ENCODE data around the gene TSHZ1. TPM values are rescaled to one million over a fixed set of nuclear protein-coding genes. Genes with fewer than 3 reads are reported as not detected.

Gene TSHZ1
- total RNA-seq, 1 experiment from 2014 or later: 7.4 TPM

DNA sequence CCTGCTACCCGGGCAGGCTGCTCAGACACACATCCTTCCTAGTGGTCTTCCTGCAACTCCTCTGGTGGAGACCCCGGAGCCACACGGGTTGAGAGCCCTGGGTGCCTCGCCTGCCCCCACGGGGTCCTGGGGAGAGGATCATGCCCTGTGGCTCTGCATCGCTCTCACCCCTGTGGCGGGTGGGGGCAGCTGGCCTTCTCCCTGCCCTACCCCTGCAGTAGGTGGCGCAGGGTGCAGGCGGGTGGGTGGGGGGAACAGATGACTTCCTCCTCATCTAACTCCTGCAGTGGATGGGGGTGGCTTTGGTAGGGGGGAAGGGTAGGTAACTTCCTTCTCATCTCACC, 38.5 kb downstream of the TSHZ1 start:
- H4K20me1 ChIP-seq (ENCODE audit: insufficient read depth): no peaks in the 10 kb centered on the region
- no peaks in the 10 kb centered on the region for H3F3A ChIP-seq (ENCODE audit: insufficient read depth, low read depth)
- no peak for DNase-seq
- no peak overlapping the region for H3K4me2 ChIP-seq
- H3K9me2 ChIP-seq (ENCODE audit: insufficient read depth): no peaks in the 10 kb centered on the region
- H3K9me3 ChIP-seq (ENCODE audit: insufficient read depth, low read depth): no peaks in the 10 kb centered on the region
- no peaks in the 10 kb centered on the region for H3K36me3 ChIP-seq (ENCODE audit: low read depth)
- TF ChIP-seq, protein P1, sequence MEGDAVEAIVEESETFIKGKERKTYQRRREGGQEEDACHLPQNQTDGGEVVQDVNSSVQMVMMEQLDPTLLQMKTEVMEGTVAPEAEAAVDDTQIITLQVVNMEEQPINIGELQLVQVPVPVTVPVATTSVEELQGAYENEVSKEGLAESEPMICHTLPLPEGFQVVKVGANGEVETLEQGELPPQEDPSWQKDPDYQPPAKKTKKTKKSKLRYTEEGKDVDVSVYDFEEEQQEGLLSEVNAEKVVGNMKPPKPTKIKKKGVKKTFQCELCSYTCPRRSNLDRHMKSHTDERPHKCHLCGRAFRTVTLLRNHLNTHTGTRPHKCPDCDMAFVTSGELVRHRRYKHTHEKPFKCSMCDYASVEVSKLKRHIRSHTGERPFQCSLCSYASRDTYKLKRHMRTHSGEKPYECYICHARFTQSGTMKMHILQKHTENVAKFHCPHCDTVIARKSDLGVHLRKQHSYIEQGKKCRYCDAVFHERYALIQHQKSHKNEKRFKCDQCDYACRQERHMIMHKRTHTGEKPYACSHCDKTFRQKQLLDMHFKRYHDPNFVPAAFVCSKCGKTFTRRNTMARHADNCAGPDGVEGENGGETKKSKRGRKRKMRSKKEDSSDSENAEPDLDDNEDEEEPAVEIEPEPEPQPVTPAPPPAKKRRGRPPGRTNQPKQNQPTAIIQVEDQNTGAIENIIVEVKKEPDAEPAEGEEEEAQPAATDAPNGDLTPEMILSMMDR (conservative IDR thresholded peaks at IDR 0.05): no peak
- no peak for TF ChIP-seq EZH2 (IDR thresholded peaks at IDR 0.05; ENCODE audit: low read depth)
- no peak overlapping the region for H3K27ac ChIP-seq
- 0 out of 2 replicates have a peak, but pooled peaks cover 4% of the 10 kb centered on the region for H3K4me1 ChIP-seq (replicated peaks; ENCODE audit: insufficient read depth)
- no TSS peak for BruUV-seq (replicated peaks)
- no peak overlapping the region for H2AFZ ChIP-seq
- POLR2A ChIA-PET (ENCODE audit: unreplicated experiment): no interaction called here
- CTCF ChIA-PET: interaction anchor here (0.6 kb wide), 1 partner anchor 968 kb away, joined by 4 read pairs; no protein-coding TSS in a partner anchor
- no peak overlapping the region for H3K4me3 ChIP-seq
- intact Hi-C loops (cut with micrococcal nuclease; ENCODE audit: unreplicated experiment): no loop called here
- no peaks in the 10 kb centered on the region for H3K79me2 ChIP-seq (ENCODE audit: low read depth)
- H3K27me3 ChIP-seq (ENCODE audit: insufficient read depth, low read depth): no peaks in the 10 kb centered on the region

DNA sequence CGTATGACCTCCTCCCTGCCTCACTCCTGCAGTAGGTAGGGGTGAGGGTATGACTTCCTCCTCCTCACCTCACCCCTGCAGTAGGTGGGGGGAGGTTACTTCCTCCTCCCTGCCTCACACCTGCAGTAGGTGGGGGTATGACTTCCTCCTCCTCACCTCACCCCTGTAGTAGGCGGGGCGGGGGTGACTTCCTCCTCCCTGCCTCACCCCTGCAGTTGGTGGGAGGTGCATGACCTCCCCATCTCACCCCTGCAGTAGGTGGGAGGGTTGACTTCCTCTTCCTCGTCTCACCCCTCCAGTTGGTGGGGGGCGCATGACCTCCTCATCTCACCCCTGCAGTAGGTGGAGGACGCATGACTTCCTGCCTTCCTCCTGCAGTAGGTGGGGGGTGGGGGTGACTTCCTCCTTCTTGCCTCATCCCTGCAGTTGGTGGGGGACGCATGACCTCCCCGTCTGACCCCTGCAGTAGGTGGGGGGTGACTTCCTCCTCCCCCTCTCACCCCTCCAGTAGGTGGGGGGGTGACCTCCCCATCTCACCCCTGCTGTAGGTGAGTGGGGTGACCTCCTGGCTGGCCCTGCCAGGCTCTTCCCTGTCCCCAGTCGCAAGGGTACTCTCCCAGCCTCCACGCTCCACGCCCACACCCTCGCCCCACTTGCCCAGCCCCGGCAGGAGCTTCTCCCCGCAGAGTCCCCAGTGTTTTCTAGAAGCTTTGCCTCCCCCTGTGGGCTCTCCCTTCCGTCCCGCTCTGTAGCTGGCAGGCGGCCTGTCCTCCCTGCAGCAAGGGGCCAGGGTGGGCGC, 39.3 kb downstream of the TSHZ1 start:
- CTCF ChIA-PET: no interaction called here
- no peak overlapping the region for H2AFZ ChIP-seq

GRCh38 chr18:75250471-75250821, 39.8 kb downstream of the TSHZ1 start:
- H3F3A ChIP-seq (ENCODE audit: insufficient read depth, low read depth): no peaks in the 10 kb centered on the region
- no peak overlapping the region for H3K4me3 ChIP-seq
- H3K9me2 ChIP-seq (ENCODE audit: insufficient read depth): no peaks in the 10 kb centered on the region
- no peaks in the 10 kb centered on the region for H4K20me1 ChIP-seq (ENCODE audit: insufficient read depth)
- intact Hi-C loops (cut with micrococcal nuclease; ENCODE audit: unreplicated experiment): no loop called here
- H3K27ac ChIP-seq: no peak overlapping the region
- H2AFZ ChIP-seq: no peak overlapping the region
- no peaks in the 10 kb centered on the region for H3K36me3 ChIP-seq (ENCODE audit: low read depth)
- BruUV-seq (replicated peaks): no TSS peak
- POLR2A ChIA-PET (ENCODE audit: unreplicated experiment): no interaction called here
- no peak for DNase-seq
- no peak overlapping the region for H3K4me2 ChIP-seq
- H3K9me3 ChIP-seq (ENCODE audit: insufficient read depth, low read depth): no peaks in the 10 kb centered on the region
- H3K27me3 ChIP-seq (ENCODE audit: insufficient read depth, low read depth): no peaks in the 10 kb centered on the region
- TF ChIP-seq EZH2 (IDR thresholded peaks at IDR 0.05; ENCODE audit: low read depth): no peak
- TF ChIP-seq, protein P1 (conservative IDR thresholded peaks at IDR 0.05): no peak
- H3K4me1 ChIP-seq (replicated peaks; ENCODE audit: insufficient read depth): 0 out of 2 replicates have a peak, but pooled peaks cover 4% of the 10 kb centered on the region
- CTCF ChIA-PET: no interaction called here
- H3K79me2 ChIP-seq (ENCODE audit: low read depth): no peaks in the 10 kb centered on the region

More for the DNA sequence above, 39.3 kb downstream of the TSHZ1 start:
- Histone ChIP-seq H4K20me1 (ENCODE audit: insufficient read depth) (no peaks in the 10 kb centered on the region), H3K79me2 (ENCODE audit: low read depth) (no peaks in the 10 kb centered on the region), H3F3A (ENCODE audit: insufficient read depth, low read depth) (no peaks in the 10 kb centered on the region), H3K27ac (no peak overlapping the region), H3K4me1 (replicated peaks; ENCODE audit: insufficient read depth) (0 out of 2 replicates have a peak, but pooled peaks cover 4% of the 10 kb centered on the region), H3K4me3 (no peak overlapping the region), H3K9me2 (ENCODE audit: insufficient read depth) (no peaks in the 10 kb centered on the region), H3K9me3 (ENCODE audit: insufficient read depth, low read depth) (no peaks in the 10 kb centered on the region), H3K4me2 (no peak overlapping the region), H3K36me3 (ENCODE audit: low read depth) (no peaks in the 10 kb centered on the region), H3K27me3 (ENCODE audit: insufficient read depth, low read depth) (no peaks in the 10 kb centered on the region)
- intact Hi-C loops (cut with micrococcal nuclease; ENCODE audit: unreplicated experiment): no loop called here
- no TSS peak for BruUV-seq (replicated peaks)
- POLR2A ChIA-PET (ENCODE audit: unreplicated experiment): no interaction called here
- DNase-seq: no peak
- TF ChIP-seq, protein P1 (conservative IDR thresholded peaks at IDR 0.05): no peak
- no peak for TF ChIP-seq EZH2 (IDR thresholded peaks at IDR 0.05; ENCODE audit: low read depth)

Measured in PC-9 (cell line).